Gastrocnemius medialis (tissue), 4 donors: ENCODE measurements around the gene GPR22. TPM values are rescaled to one million over a fixed set of nuclear protein-coding genes. Genes with fewer than 3 reads are reported as not detected.
A peak's percentile ranks its signal among the peaks of the same experiment; 100 is the strongest.

ENCODE experiments used
- ATAC-seq, 2 donors: fragments of 150-250 bp; one replicate each; pipeline ENCODE4 v1.9.1; 2016
- DNase-seq, 2 donors: peaks; one replicate each; pipeline ENCODE4 v3.0.0-alpha.2; 2019
- H3K27ac ChIP-seq, 4 donors: fragments of 200-600 bp; sonication (generic); 1 replicate in 1 of 4; 2 replicates in 3 of 4; pipeline ENCODE4 v1.5.1; 2016 to 2018; ENCODE audit warnings: mild to moderate bottlenecking in 2 of 4, moderate library complexity in 1 of 4
- H3K27me3 ChIP-seq, 3 donors: fragments of 200-600 bp; sonication (generic) in 2 of 3; 1 replicate in 1 of 3; 2 replicates in 2 of 3; pipeline versions ENCODE4 v1.5.1 to v1.6.0; 2016 to 2019; ENCODE audit warnings: mild to moderate bottlenecking in 1 of 3, moderate library complexity in 1 of 3
- H3K36me3 ChIP-seq, 2 donors: fragments of 200-600 bp; sonication (generic) in 1 of 2; one replicate each; pipeline ENCODE4 v1.5.1; 2017 to 2018
- H3K4me1 ChIP-seq, 2 donors: fragments of 200-600 bp; sonication (generic) in 1 of 2; one replicate each; pipeline ENCODE4 v1.5.1; 2016 to 2017; ENCODE audit warnings: mild to moderate bottlenecking in 2 of 2
- H3K4me3 ChIP-seq, 4 donors: fragments of 200-600 bp; sonication (generic) in 3 of 4; 1 replicate in 1 of 4; 2 replicates in 3 of 4; pipeline ENCODE4 v1.5.1; 2016 to 2019; ENCODE audit warnings: mild to moderate bottlenecking in 2 of 4
- H3K9me3 ChIP-seq, 3 donors: fragments of 200-600 bp; sonication (generic) in 2 of 3; 1 replicate in 1 of 3; 2 replicates in 2 of 3; pipeline ENCODE4 v1.5.1; 2016 to 2019
- POLR2A ChIP-seq, 2 donors: fragments of 450-650 bp; IDR thresholded peaks; one replicate each; pipeline ENCODE4 v1.6.1; 2017; ENCODE audit warnings: antibody characterized with exemption in 2 of 2, mild to moderate bottlenecking in 2 of 2, moderate library complexity in 2 of 2
- in situ Hi-C, 4 donors: fragments of 200-750 bp; cut with MboI; loops; one replicate each; pipeline versions ENCODE4 v1.15.0 to v1.8.0; 2017; ENCODE audit warnings: low sequenced_read_pairs in 4 of 4
- intact Hi-C: fragments of 100-400 bp; cut with DNase I; formaldehyde crosslinking; loops from one replicate; pipeline ENCODE4 v1.15.1; 2023; ENCODE audit warnings: low total_unique reads
- total RNA-seq, 4 donors: library from RNA; depleted of rRNA; stranded (reverse); fragments of >200 nt; gene quantifications; one replicate each; pipeline versions ENCODE4 v1.1.0 to v1.2.3, GENCODE V29; 2016
- TF ChIP-seq, protein P1 (sequence below), 5 experiments: fragments of 450-650 bp in 3 of 5; fragments of 200-600 bp in 2 of 5; sonication (generic) in 2 of 5; IDR thresholded peaks in 4 of 5; conservative IDR thresholded peaks in 1 of 5; 1 replicate in 4 of 5; 2 replicates in 1 of 5; pipeline ENCODE4 v1.5.1; 2016 to 2019; ENCODE audit warnings: antibody characterized with exemption in 5 of 5, mild to moderate bottlenecking in 3 of 5, moderate library complexity in 3 of 5

GPR22 gene
- total RNA-seq, 4 donors from 2014 or later, result not detected

DNA sequence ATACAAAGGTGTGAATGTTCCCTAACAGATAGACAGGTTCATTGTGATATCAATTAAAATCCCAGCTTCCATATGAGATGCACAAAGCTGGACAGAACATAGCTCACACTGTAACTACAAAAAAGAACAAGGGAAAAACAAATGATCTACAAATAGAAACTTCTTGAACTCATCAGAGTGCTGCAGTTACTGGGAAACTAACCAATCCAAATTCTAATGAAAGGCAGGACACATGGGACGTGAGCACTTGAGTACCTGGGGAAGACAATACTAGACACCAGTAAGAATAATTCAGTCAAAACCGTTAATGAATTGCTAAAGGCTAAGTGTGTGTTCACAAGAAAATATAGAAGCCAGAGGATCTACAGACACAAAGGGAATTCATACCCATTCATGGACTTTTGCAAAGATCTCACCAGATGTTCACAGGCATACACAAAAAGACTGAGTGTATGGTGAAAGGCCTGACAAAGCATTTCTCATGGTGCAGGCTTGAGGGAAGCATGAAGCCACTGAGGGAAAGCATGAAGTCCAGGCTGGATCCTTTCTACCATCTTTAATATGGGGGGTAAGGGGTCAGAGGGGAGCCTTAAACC lies 7.8 kb upstream of the GPR22 start:
- in situ Hi-C loops (loop anchor here in 2 of 4 donors (25.0 kb wide), 2 partner anchors 400 to 425 kb away; partner anchors contain the start of gene DLD (in 1 of the 2)), intact Hi-C loops (loop anchor here (2.0 to 5.0 kb wide), 3 partner anchors 119 to 415 kb away; partner anchors contain the start of gene BCAP29)
- H3K27me3 ChIP-seq, result no peaks in the 10 kb centered on the region
- H3K9me3 ChIP-seq, result no peaks in the 10 kb centered on the region
- no peak overlapping the region for H3K27ac ChIP-seq
- ATAC-seq (no peak), DNase-seq (no peak)
- no peak overlapping the region for H3K4me3 ChIP-seq
- TF ChIP-seq, protein P1, sequence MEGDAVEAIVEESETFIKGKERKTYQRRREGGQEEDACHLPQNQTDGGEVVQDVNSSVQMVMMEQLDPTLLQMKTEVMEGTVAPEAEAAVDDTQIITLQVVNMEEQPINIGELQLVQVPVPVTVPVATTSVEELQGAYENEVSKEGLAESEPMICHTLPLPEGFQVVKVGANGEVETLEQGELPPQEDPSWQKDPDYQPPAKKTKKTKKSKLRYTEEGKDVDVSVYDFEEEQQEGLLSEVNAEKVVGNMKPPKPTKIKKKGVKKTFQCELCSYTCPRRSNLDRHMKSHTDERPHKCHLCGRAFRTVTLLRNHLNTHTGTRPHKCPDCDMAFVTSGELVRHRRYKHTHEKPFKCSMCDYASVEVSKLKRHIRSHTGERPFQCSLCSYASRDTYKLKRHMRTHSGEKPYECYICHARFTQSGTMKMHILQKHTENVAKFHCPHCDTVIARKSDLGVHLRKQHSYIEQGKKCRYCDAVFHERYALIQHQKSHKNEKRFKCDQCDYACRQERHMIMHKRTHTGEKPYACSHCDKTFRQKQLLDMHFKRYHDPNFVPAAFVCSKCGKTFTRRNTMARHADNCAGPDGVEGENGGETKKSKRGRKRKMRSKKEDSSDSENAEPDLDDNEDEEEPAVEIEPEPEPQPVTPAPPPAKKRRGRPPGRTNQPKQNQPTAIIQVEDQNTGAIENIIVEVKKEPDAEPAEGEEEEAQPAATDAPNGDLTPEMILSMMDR (IDR thresholded peaks at IDR 0.05 in 4 of 5, conservative IDR thresholded peaks at IDR 0.05 in 1 of 5), result no peak
- no peak for TF ChIP-seq POLR2A (IDR thresholded peaks at IDR 0.05)
- no peaks in the 10 kb centered on the region for H3K36me3 ChIP-seq
- H3K4me1 ChIP-seq, result no peaks in the 10 kb centered on the region

- no peak overlapping the region for H3K4me3 ChIP-seq
- ATAC-seq, result peak; percentile 82 to 94
- intact Hi-C loops, result loop anchor here (1.0 to 5.0 kb wide), 4 partner anchors 117 to 414 kb away; partner anchors contain the start of gene BCAP29
- no peak overlapping the region for H3K27ac ChIP-seq
- in situ Hi-C loops, result loop anchor here in 2 of 4 donors (25.0 kb wide), 2 partner anchors 399 to 424 kb away; partner anchors contain the start of gene DLD (in 1 of the 2)
- TF ChIP-seq, protein P1 (IDR thresholded peaks at IDR 0.05 in 4 of 5, conservative IDR thresholded peaks at IDR 0.05 in 1 of 5), result peak; percentile 55 to 72 (median 65)
- TF ChIP-seq POLR2A (IDR thresholded peaks at IDR 0.05), result no peak
- H3K36me3 ChIP-seq, result no peaks in the 10 kb centered on the region
- peak; percentile 10 to 57 for DNase-seq
- H3K27me3 ChIP-seq, result no peaks in the 10 kb centered on the region
- H3K9me3 ChIP-seq, result no peaks in the 10 kb centered on the region
- H3K4me1 ChIP-seq, result no peaks in the 10 kb centered on the region
Observed at GRCh38 chr7:107463139-107464078, 6.4 kb upstream of the GPR22 start.

DNA sequence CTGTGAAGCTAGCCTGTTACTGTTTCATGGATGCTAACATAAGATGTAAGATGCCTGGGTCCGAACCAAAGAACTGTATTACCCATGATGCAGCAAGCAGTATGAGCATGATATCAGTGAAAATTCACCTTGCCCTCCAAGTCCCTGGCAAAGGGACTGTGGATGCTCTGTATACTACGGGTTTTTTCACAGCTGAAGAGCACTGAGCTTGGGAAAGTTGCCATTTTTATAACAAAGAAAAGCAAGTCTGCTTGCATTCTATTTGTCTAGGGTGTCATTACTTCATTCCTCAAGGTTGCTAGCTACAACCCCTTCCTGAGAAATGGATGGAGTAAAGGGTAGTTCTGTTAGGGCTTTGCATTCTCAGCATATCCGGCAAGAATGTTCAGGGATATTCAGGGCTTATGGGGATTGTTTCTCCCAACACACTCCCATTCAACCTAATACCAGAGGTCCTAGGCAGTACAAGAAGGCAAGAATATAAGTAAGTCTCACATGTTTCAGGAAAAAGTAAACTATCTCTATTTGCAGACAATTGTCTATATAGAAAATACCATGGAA lies 5.1 kb upstream of the GPR22 start:
- DNase-seq (no peak), ATAC-seq (no peak)
- H3K4me1 ChIP-seq, result no peaks in the 10 kb centered on the region
- H3K27ac ChIP-seq, result no peak overlapping the region
- H3K36me3 ChIP-seq, result no peaks in the 10 kb centered on the region
- TF ChIP-seq, protein P1 (IDR thresholded peaks at IDR 0.05 in 4 of 5, conservative IDR thresholded peaks at IDR 0.05 in 1 of 5), result no peak
- no peak for TF ChIP-seq POLR2A (IDR thresholded peaks at IDR 0.05)
- H3K4me3 ChIP-seq, result no peak overlapping the region
- in situ Hi-C loops, result loop anchor here in 3 of 4 donors (5.0 to 25.0 kb wide), 4 partner anchors 258 to 423 kb away; partner anchors contain the start of gene DLD (in 1 of the 3)
- intact Hi-C loops, result loop anchor here (5.0 kb wide), 2 partner anchors 262 to 413 kb away; no protein-coding TSS in a partner anchor
- H3K27me3 ChIP-seq, result no peaks in the 10 kb centered on the region
- no peaks in the 10 kb centered on the region for H3K9me3 ChIP-seq

DNA sequence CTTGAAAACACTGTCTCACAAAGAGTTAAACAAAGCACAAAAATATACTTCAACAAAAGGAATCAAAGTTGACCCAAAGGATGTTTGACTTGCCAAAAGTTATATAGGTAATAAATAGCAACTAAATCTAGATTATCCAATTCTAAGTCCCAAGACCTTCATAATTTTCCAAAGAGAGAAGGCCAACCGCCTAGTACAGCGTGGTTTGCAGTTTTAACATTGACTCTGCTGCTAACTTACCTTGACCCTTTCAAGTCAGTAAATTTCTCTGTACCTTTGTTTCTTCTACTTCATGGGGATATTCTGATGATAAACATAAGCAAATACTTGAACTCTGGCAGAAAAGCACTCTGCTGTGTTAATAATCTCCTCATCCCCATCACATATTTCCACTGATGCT lies 1.9 kb upstream of the GPR22 start:
- TF ChIP-seq, protein P1 (IDR thresholded peaks at IDR 0.05 in 4 of 5, conservative IDR thresholded peaks at IDR 0.05 in 1 of 5), result no peak
- no peak for TF ChIP-seq POLR2A (IDR thresholded peaks at IDR 0.05)
- Histone ChIP-seq H3K36me3 (no peaks in the 10 kb centered on the region), H3K4me3 (no peak overlapping the region), H3K27me3 (no peaks in the 10 kb centered on the region), H3K9me3 (no peaks in the 10 kb centered on the region), H3K4me1 (peaks cover 0 to 4% of the 10 kb centered on the region in 2 donors), H3K27ac (no peak overlapping the region)
- in situ Hi-C loops, result loop anchor here in 3 of 4 donors (5.0 to 25.0 kb wide), 4 partner anchors 254 to 419 kb away; partner anchors contain the start of gene DLD (in 1 of the 3)
- ATAC-seq (no peak), DNase-seq (no peak)
- intact Hi-C loops, result no loop called here
